GM19438 (cell line): ENCODE data around the gene SCUBE2.
"Not testable (repeated sequence)": the region's sequence is repeated elsewhere in the genome, so short reads cannot be mapped to it uniquely, and the experiment has no call there.

Experiments
- ATAC-seq: cut with Tn5 transposase; IDR thresholded peaks from one replicate; pipeline ENCODE4 v1.9.1; 2021; ENCODE audit warnings: low read depth; ENCODE audit not compliant: unreplicated experiment

The SCUBE2 gene

DNA sequence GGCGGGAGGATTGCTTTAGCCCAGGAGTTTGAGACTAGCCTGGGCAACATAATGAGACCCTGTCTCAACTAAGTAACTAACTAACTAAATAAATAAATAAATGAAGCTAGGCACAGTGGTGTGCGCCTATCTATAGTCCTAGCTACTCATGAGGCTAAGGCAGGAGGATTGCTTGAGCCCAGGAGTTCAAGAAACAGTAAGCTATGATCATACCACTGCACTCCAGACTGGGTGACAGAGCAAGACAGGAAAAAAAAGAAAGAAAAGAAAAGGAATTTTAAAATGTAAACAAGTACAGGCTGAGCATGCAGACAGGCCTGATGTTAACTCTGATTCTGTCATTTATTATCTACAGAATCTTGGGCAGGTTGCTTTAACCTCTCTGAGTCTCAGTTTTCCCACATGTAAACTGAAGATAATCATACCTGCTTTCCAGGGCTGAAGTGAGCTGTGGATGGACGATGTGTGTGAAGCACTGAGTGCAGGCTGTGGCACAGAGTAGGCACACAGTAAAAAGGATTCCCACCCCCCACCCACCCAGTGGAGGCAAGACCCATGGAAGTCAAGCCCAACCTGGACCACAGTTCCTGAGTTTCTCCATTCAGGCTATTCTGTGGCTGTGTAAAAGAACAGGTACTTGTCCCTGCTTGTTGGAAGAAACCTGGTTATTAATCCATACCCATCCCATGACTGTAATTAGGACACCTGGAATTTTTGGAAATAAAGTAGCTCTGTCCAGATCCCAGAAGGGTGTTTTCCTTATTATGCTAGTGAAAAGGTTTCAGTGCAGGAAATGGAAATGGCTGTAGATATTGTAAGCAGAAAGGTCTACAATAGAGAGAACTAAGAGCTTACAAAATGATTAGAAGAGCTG is 18.7 kb upstream of the SCUBE2 start:
- ATAC-seq: no peak

- ATAC-seq: no peak
These were observed 13.2 kb upstream of the SCUBE2 start for GRCh38 chr11:9104580-9104979.

- ATAC-seq: no peak
These were observed 12.3 kb upstream of the SCUBE2 start for GRCh38 chr11:9103542-9104276.

- no peak for ATAC-seq
These were observed 8.2 kb upstream of the SCUBE2 start for GRCh38 chr11:9099617-9100016.

- ATAC-seq: not testable (repeated sequence)
These were observed 7.1 kb upstream of the SCUBE2 start for GRCh38 chr11:9098455-9098854.

DNA sequence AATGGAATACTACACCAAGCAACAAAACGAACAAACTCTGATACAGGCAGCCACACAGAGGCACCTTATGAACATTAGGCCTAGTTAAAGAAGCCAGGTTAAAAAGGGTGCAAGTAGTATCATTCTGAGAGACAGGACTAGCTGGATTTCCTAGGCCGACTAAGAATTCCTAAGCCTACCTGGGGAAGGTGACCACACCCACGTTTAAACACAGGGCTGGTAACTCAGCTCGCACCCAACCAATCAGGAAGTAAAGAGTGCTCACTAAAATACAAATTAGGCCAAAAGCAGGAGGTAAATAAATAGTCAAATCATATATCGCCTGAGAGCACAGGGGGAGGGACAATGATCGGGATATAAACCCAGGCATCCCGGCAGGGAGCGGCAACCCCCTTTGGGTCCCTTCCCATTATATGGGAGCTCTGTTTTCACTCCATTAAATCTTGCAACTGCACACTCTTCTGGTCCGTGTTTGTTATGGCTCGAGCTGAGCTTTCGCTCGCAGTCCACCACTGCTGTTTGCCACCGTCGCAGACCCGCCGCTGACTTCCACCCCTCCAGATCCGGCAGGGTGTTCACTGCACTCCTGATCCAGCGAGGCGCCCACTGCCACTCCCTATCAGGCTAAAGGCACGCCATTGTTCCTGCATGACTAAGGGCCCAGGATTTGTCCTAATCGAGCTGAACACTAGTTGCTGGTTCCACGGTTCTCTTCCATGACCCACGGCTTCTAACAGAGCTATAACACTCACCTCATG is 6.0 kb upstream of the SCUBE2 start:
- ATAC-seq: not testable (repeated sequence)

GRCh38 chr11:9096427-9096826 is 5.0 kb upstream of the SCUBE2 start:
- ATAC-seq: no peak

GRCh38 chr11:9095421-9095820 is 4.0 kb upstream of the SCUBE2 start:
- ATAC-seq: no peak

- ATAC-seq: no peak
These were observed 3.0 kb upstream of the SCUBE2 start for GRCh38 chr11:9094420-9094819.

GRCh38 chr11:9092853-9093778 is 1.7 kb upstream of the SCUBE2 start:
- no peak for ATAC-seq

DNA sequence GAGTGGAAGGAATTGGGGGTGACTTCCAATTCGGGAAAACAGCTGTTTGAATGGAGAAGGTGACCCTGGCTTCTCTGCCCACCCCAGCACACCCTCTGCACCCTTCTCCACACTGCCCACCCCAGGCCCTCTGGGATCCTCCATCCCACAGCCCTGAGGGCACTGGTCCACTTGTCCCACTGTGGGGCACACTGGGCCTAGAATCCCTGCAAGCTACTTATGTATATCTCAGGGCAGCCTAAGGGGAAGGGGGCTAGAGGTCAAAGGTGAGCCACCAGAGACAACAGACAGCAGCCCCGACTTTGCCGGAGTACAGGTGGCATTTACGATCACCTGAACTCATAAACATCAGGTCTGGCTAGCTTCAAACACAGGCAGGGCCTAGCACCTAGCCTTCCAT is 673 bp upstream of the SCUBE2 start:
- ATAC-seq: no peak

DNA sequence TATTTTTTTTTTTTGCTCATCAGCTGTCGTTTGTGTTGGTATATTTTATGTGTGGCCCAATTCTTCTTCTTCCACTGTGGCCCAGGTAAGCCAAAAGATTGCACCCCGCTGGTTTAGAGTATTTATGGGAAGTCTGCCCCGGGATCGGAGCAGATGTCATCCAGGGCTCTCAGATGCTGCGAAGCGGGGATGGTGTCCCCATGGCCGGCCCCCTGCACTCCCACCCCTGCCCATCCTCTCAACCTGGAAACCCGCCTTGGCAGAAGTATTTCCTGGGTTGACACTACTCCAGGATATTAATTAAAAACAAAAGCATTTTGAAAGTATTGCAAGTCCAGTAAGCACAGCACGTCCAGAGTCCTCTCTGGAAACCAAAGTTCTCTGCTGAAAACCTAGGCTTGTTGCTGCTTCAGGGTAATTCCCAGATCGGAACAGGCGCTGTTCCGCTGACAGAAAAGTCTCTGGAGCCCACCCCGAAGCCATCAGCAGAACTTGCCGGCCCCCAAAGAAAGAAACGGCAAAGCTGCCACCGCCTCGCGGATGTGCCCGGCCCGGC is 833 bp downstream of the SCUBE2 start:
- no peak for ATAC-seq

DNA sequence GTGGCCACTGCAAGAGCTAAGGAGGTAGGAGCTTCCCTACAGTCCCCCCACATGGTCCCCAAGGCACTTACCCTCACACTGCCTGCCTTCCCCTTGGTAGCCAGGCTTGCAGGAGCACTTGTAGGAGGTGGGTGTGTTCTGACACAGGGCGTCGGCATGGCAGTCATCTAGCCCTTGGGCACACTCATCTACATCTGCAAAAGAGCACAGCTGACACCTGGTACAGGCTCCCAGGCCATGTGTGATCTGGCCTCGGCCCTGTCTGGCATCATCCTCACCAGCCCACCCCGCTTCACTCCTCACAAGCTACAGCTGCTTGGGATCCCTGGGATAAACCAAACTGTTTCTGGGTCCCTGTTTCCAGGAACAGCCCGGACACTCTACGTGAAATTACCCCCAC is 1.8 kb downstream of the SCUBE2 start:
- ATAC-seq: no peak

- no peak for ATAC-seq
These were observed 2.3 kb downstream of the SCUBE2 start for GRCh38 chr11:9089061-9089460.

DNA sequence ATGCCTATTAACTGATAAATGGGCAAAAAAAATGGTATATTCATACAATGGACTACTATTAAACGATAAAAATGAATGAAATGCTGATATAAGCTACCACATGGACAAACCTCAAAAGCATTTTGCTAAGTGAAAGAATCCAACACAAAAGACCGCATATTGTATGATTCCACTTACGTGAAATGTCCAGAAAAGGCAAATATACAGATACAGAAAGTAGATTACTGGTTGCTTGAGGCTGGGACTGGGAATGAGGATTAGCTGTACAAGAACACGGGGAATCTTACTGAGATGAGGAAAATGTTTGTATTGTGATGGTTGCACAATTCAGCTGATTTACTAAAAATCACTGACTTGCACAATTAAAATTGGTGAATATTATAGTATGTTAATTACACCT is 8.8 kb downstream of the SCUBE2 start:
- no peak for ATAC-seq

DNA sequence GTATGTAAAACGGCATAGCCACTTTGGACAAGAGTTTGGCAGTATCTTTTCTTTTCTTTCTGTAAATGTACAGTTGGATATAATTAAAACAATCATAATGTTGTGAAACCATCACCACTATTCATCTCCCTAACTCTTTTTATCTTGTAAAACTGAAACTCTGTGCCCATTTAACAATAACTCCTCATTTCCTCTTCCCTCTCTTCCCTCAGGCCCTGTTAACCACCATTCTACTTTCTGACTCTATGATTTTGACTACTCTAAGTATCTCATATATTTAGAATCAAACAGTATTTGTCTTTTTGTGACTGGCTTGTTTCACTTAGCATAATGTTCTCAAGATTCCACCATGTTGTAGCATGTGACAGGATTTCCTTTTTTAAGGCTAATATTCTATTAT is 10.2 kb downstream of the SCUBE2 start:
- no peak for ATAC-seq

- ATAC-seq: no peak
These were observed 13.0 kb downstream of the SCUBE2 start for GRCh38 chr11:9078113-9079086.

GRCh38 chr11:9077164-9077563 is 14.2 kb downstream of the SCUBE2 start:
- no peak for ATAC-seq

GRCh38 chr11:9076661-9077060 is 14.7 kb downstream of the SCUBE2 start:
- ATAC-seq: no peak
